Keratinocyte (primary cell): Measurements from ENCODE around the gene ZNF274. TPM values are rescaled to one million over a fixed set of nuclear protein-coding genes. Genes with fewer than 3 reads are reported as not detected.

Experiments
- DNase-seq: peaks from one replicate; pipeline ENCODE4 v3.0.0-alpha.2; 2011; ENCODE audit warnings: low read depth, missing footprints, low spot score
- FAIRE-seq: peaks from 2 replicates; lab custom pipeline; 2011; peaks lifted over from hg19 to GRCh38; lab: Jason Lieb, UNC
- H2AFZ ChIP-seq: 2 replicates; pipeline ENCODE4 v1.6.0; 2012; ENCODE audit warnings: low read length, control low read depth, inconsistent platforms; ENCODE audit not compliant: control insufficient read depth
- H3K27ac ChIP-seq: 2 replicates; pipeline ENCODE4 v1.5.1; 2011; ENCODE audit warnings: low read length; ENCODE audit not compliant: control insufficient read depth, insufficient read depth
- H3K27me3 ChIP-seq: 3 replicates; pipeline ENCODE4 v1.6.0; 2011; ENCODE audit warnings: low read length; ENCODE audit not compliant: control insufficient read depth, insufficient read depth; ENCODE audit errors: extremely low read depth
- H3K36me3 ChIP-seq, 2 experiments: 2 replicates in 1 of 2; 3 replicates in 1 of 2; pipeline ENCODE4 v1.5.1; 2011; ENCODE audit warnings: low read length in 2 of 2, mild to moderate bottlenecking in 1 of 2; ENCODE audit not compliant: control insufficient read depth in 2 of 2, insufficient read depth in 2 of 2; ENCODE audit errors: extremely low read depth in 1 of 2
- H3K4me1 ChIP-seq: 3 replicates; pipeline ENCODE4 v1.5.1; 2011; ENCODE audit warnings: low read length; ENCODE audit not compliant: control insufficient read depth, insufficient read depth; ENCODE audit errors: extremely low read depth
- H3K4me2 ChIP-seq: 3 replicates; pipeline ENCODE4 v1.6.0; 2011; ENCODE audit warnings: low read depth, low read length; ENCODE audit not compliant: control insufficient read depth, insufficient read depth; ENCODE audit errors: extremely low read depth
- H3K4me3 ChIP-seq, 3 experiments: fragments of 200-600 bp in 1 of 3; sonication (generic) in 1 of 3; 2 replicates in 2 of 3; 3 replicates in 1 of 3; pipeline ENCODE4 v1.5.1; 2011 to 2016; ENCODE audit warnings: low read length in 3 of 3, mild to moderate bottlenecking in 3 of 3, control low read depth in 2 of 3, inconsistent platforms in 1 of 3, low read depth in 1 of 3, mixed read lengths in 1 of 3, mixed run types in 1 of 3, moderate library complexity in 1 of 3; ENCODE audit not compliant: control insufficient read depth in 2 of 3, insufficient read depth in 2 of 3; ENCODE audit errors: extremely low read depth in 1 of 3
- H3K79me2 ChIP-seq: 2 replicates; pipeline ENCODE4 v1.6.0; 2012; ENCODE audit warnings: low read length; ENCODE audit not compliant: control insufficient read depth, insufficient read depth
- H3K9ac ChIP-seq: 3 replicates; pipeline ENCODE4 v1.6.0; 2011; ENCODE audit warnings: low read length; ENCODE audit not compliant: control insufficient read depth, insufficient read depth; ENCODE audit errors: extremely low read depth
- H3K9me1 ChIP-seq: 3 replicates; pipeline ENCODE4 v1.6.0; 2011; ENCODE audit warnings: low read length; ENCODE audit not compliant: control insufficient read depth, insufficient read depth; ENCODE audit errors: extremely low read depth
- H3K9me3 ChIP-seq: 2 replicates; pipeline ENCODE4 v1.5.1; 2012; ENCODE audit warnings: low read depth, low read length; ENCODE audit not compliant: control insufficient read depth
- H4K20me1 ChIP-seq: 3 replicates; pipeline ENCODE4 v1.6.0; 2011; ENCODE audit warnings: low read length; ENCODE audit not compliant: control insufficient read depth, insufficient read depth; ENCODE audit errors: extremely low read depth
- EZH2 ChIP-seq: IDR thresholded peaks from one replicate; pipeline ENCODE4 v1.6.1; 2012; ENCODE audit warnings: inconsistent platforms, mild to moderate bottlenecking, low read length, moderate library complexity
- dilution Hi-C: fragments of 300-500 bp; cut with MboI; formaldehyde crosslinking; loops from one replicate; pipeline ENCODE4 v1.7.0; 2020; ENCODE audit warnings: low sequenced_read_pairs; ENCODE audit not compliant: extremely low pct_ligation_motif_present
- polyA plus RNA-seq, 5 experiments: library from polyadenylated mRNA; depleted of rRNA in 3 of 5; stranded (reverse) in 3 of 5; stranded (forward) in 1 of 5; unstranded in 1 of 5; fragments of >200 nt; gene quantifications; 1 replicate in 1 of 5; 2 replicates in 3 of 5; 3 replicates in 1 of 5; pipeline versions ENCODE4 v1.2.1 to v1.2.3, GENCODE V29; 2011 to 2012; ENCODE audit warnings: missing spikeins in 2 of 5, low read depth in 1 of 5, low replicate concordance in 1 of 5
- TF ChIP-seq, protein P1 (sequence below), 3 experiments: IDR thresholded peaks in 1 of 3; conservative IDR thresholded peaks in 1 of 3; optimal IDR thresholded peaks in 1 of 3; 2 replicates in 2 of 3; 3 replicates in 1 of 3; pipeline versions ENCODE3 to v1.5.1; 2011; ENCODE audit warnings: low read length in 3 of 3, mild to moderate bottlenecking in 3 of 3, moderate library complexity in 2 of 3, control low read depth in 1 of 3, inconsistent platforms in 1 of 3; ENCODE audit not compliant: insufficient read depth in 2 of 3; ENCODE audit errors: extremely low read depth in 1 of 3

The ZNF274 gene
- polyA plus RNA-seq, 1 donor (not counting 4 experiments of a cell fraction or from before 2014, with no cell fraction given): 25.9 TPM

DNA sequence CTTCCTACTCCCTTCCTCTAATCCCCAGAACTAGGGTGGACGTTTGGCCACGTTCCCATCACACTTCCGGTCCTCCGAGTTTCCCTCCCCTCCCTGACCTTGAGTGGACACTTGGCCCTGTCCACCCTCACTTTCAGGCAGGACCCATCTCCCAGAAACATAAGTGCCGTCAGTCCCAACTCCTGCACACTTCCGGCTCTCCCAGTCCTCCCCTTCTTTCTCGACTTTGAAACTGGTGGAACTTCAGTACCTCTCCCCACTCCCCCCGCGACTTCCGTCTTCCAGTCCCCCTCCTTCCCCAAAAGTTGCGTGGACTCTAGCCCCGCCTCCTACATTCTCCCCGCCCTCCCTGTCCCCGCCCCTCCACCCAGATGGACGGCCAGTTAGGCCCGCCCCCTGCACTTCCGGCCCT lies 278 bp upstream of the ZNF274 start:
- H3K9me3 ChIP-seq: peaks cover 35% of the 10 kb centered on the region
- peaks cover 18 to 22% of the 10 kb centered on the region in 2 experiments for H3K36me3 ChIP-seq
- DNase-seq (no peak), FAIRE-seq (peak; percentile 52)
- peak overlapping the region; percentile 88 for H3K4me2 ChIP-seq
- TF ChIP-seq, protein P1, sequence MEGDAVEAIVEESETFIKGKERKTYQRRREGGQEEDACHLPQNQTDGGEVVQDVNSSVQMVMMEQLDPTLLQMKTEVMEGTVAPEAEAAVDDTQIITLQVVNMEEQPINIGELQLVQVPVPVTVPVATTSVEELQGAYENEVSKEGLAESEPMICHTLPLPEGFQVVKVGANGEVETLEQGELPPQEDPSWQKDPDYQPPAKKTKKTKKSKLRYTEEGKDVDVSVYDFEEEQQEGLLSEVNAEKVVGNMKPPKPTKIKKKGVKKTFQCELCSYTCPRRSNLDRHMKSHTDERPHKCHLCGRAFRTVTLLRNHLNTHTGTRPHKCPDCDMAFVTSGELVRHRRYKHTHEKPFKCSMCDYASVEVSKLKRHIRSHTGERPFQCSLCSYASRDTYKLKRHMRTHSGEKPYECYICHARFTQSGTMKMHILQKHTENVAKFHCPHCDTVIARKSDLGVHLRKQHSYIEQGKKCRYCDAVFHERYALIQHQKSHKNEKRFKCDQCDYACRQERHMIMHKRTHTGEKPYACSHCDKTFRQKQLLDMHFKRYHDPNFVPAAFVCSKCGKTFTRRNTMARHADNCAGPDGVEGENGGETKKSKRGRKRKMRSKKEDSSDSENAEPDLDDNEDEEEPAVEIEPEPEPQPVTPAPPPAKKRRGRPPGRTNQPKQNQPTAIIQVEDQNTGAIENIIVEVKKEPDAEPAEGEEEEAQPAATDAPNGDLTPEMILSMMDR (optimal IDR thresholded peaks at IDR 0.05 in 1 of 3, IDR thresholded peaks at IDR 0.05 in 1 of 3, conservative IDR thresholded peaks at IDR 0.05 in 1 of 3; ENCODE audit: extremely low read depth in 1 of 3, insufficient read depth in 2 of 3, low read length in 3 of 3): no peak
- TF ChIP-seq EZH2: no peak
- peak overlapping the region; percentile 96 for H3K27ac ChIP-seq
- H3K79me2 ChIP-seq: peaks cover 32% of the 10 kb centered on the region
- H2AFZ ChIP-seq: peak overlapping the region; percentile 75
- H3K9ac ChIP-seq: peak overlapping the region; percentile 96
- H3K9me1 ChIP-seq: no peaks in the 10 kb centered on the region
- H4K20me1 ChIP-seq: no peaks in the 10 kb centered on the region
- peaks cover 10% of the 10 kb centered on the region for H3K4me1 ChIP-seq
- dilution Hi-C loops: no loop called here
- no peaks in the 10 kb centered on the region for H3K27me3 ChIP-seq
- peak overlapping the region; percentile 83 to 97 (median 86) for H3K4me3 ChIP-seq

- peak; percentile 75 for FAIRE-seq
- Histone ChIP-seq H2AFZ (peak overlapping the region; percentile 50), H3K9me1 (no peaks in the 10 kb centered on the region), H3K9me3 (peaks cover 32% of the 10 kb centered on the region), H3K4me1 (peaks cover 10% of the 10 kb centered on the region), H3K36me3 (peaks cover 20 to 28% of the 10 kb centered on the region in 2 experiments), H3K9ac (peak overlapping the region; percentile 96), H4K20me1 (no peaks in the 10 kb centered on the region), H3K4me3 (peak overlapping the region; percentile 83 to 97 (median 86)), H3K27ac (peak overlapping the region; percentile 96), H3K27me3 (no peaks in the 10 kb centered on the region), H3K4me2 (peak overlapping the region; percentile 84), H3K79me2 (peaks cover 32% of the 10 kb centered on the region)
- no peak for DNase-seq
- dilution Hi-C loops: no loop called here
- TF ChIP-seq, protein P1 (optimal IDR thresholded peaks at IDR 0.05 in 1 of 3, IDR thresholded peaks at IDR 0.05 in 1 of 3, conservative IDR thresholded peaks at IDR 0.05 in 1 of 3; ENCODE audit: extremely low read depth in 1 of 3, insufficient read depth in 2 of 3, low read length in 3 of 3): no peak
- no peak for TF ChIP-seq EZH2
These were observed 955 bp downstream of the ZNF274 start for GRCh38 chr19:58183817-58184215.
